Neural cell (in vitro differentiated cells): Measurements from ENCODE around the gene FBXO40.
"Not testable (repeated sequence)": the region's sequence is repeated elsewhere in the genome, so short reads cannot be mapped to it uniquely, and the experiment has no call there.

Source experiments
- CTCF ChIP-seq: fragments of 450-650 bp; IDR thresholded peaks from 2 replicates; pipeline ENCODE4 v1.5.1; 2014; ENCODE audit warnings: antibody characterized with exemption, mild to moderate bottlenecking, moderate library complexity; ENCODE audit not compliant: poor library complexity, severe bottlenecking
- REST ChIP-seq: IDR thresholded peaks from 2 replicates; pipeline ENCODE4 v1.6.1; 2012; ENCODE audit warnings: borderline replicate concordance

- not testable (repeated sequence) for TF ChIP-seq CTCF, REST
Observed at GRCh38 chr3:121599900-121600299, 6.7 kb downstream of the FBXO40 start.
